ENCODE data around the gene MYH3.

GRCh38 chr17:10626390-10626789 lies 30.7 kb downstream of the MYH3 start:
- TF ChIP-seq POLR2AphosphoS5 (IDR thresholded peaks at IDR 0.05; ENCODE audit: borderline replicate concordance, low read depth, low read length) (no peak), EZH2 (IDR thresholded peaks at IDR 0.05) (no peak)

Data from SK-N-MC (cell line).